Small intestine (tissue), 7 donors: ENCODE results near the gene VPS33A. TPM values are rescaled to one million over a fixed set of nuclear protein-coding genes. Genes with fewer than 3 reads are reported as not detected.
"Not testable (repeated sequence)": the region's sequence is repeated elsewhere in the genome, so short reads cannot be mapped to it uniquely, and the experiment has no call there.

Source experiments
- DNase-seq, 2 donors: peaks; one replicate each; pipeline versions ENCODE4 v3.0.0 to v3.0.0-alpha.2; 2013
- FAIRE-seq: peaks from 2 replicates; lab custom pipeline; 2012; peaks lifted over from hg19 to GRCh38; lab: Jason Lieb, UNC
- H3K27ac ChIP-seq, 3 donors: one replicate each; pipeline ENCODE4 v1.5.1; 2013; ENCODE audit warnings: low read length in 2 of 3, mild to moderate bottlenecking in 2 of 3, control low read depth in 1 of 3, inconsistent platforms in 1 of 3, low read depth in 1 of 3, moderate library complexity in 1 of 3
- H3K27me3 ChIP-seq, 3 donors: one replicate each; pipeline ENCODE4 v1.6.1; 2013; ENCODE audit warnings: low read length in 3 of 3, inconsistent platforms in 1 of 3; ENCODE audit not compliant: control insufficient read depth in 3 of 3, insufficient read depth in 3 of 3
- H3K36me3 ChIP-seq, 3 donors: one replicate each; pipeline ENCODE4 v1.6.1; 2013; ENCODE audit warnings: low read length in 3 of 3, inconsistent platforms in 1 of 3, low read depth in 1 of 3, mild to moderate bottlenecking in 1 of 3, moderate library complexity in 1 of 3; ENCODE audit not compliant: control insufficient read depth in 3 of 3, insufficient read depth in 2 of 3
- H3K4me1 ChIP-seq, 3 donors: one replicate each; pipeline ENCODE4 v1.6.1; 2013; ENCODE audit warnings: low read length in 2 of 3, inconsistent platforms in 1 of 3, low read depth in 1 of 3, mild to moderate bottlenecking in 1 of 3, moderate library complexity in 1 of 3; ENCODE audit not compliant: control insufficient read depth in 3 of 3, insufficient read depth in 2 of 3
- H3K4me3 ChIP-seq, 3 donors: one replicate each; pipeline ENCODE4 v1.5.1; 2013; ENCODE audit warnings: low read length in 3 of 3, control low read depth in 1 of 3, inconsistent platforms in 1 of 3, low read depth in 1 of 3, mild to moderate bottlenecking in 1 of 3, moderate library complexity in 1 of 3
- H3K9me3 ChIP-seq, 2 donors: one replicate each; pipeline ENCODE4 v1.6.1; 2013; ENCODE audit warnings: low read depth in 1 of 2, low read length in 1 of 2; ENCODE audit not compliant: control insufficient read depth in 2 of 2, insufficient read depth in 1 of 2
- WGBS, 3 donors: extraction: QIAGEN DNeasy Blood & Tissue Kit; methylation state at CpG; one replicate each; pipeline ENCODE4 v1.1.7; 2013; 5-methylcytosine and 5-hydroxymethylcytosine counted together
- polyA plus RNA-seq, 4 donors: library from polyadenylated mRNA; stranded (reverse) in 3 of 4; unstranded in 1 of 4; fragments of 200-250 nt in 3 of 4; fragments of 120-200 nt in 1 of 4; gene quantifications; one replicate each; pipeline versions ENCODE4 v1.2.1 to v1.2.3, GENCODE V29; 2013
- donor health status: healthy with polysubstance abuse.
- donor health status: control.
- donor health status: control.
- donor health status: Bipolar disorder and iron deficiency.
- donor health status: healthy.

Gene VPS33A
- polyA plus RNA-seq, 4 donors: 9.4 to 19.6 (median 16.6) TPM

DNA sequence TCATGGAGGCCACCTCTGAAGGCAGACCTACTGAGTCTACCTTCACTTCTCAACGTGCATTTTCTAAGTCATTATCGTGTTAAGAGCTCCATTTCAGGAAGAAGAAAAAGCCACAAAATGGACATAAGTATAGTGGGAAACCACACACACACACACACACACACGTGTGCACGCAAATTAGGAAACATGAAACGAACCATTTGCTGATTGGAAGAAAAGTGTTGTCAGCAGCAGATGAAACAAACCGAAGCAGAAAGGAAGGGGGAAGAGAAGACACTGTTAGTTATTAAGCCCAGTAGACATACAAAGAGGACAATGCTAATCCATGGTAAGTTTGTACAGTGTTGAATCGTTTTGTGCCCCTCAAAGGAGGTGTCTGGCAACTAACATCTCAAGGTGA is 9.9 kb upstream of the VPS33A start:
- no peak overlapping the region for H3K4me3 ChIP-seq
- DNase-seq (no peak), FAIRE-seq (no peak)
- no peak overlapping the region for H3K27ac ChIP-seq
- WGBS, 3 donors: 75 to 83% (median 81%) methylated on average over 7 of the region's 7 CpGs
- H3K27me3 ChIP-seq: no peaks in the 10 kb centered on the region
- H3K9me3 ChIP-seq: no peaks in the 10 kb centered on the region
- peaks cover 2 to 27% (median 14%) of the 10 kb centered on the region in 3 donors for H3K36me3 ChIP-seq
- H3K4me1 ChIP-seq: peaks cover 0 to 6% (median 0%) of the 10 kb centered on the region in 3 donors

DNA sequence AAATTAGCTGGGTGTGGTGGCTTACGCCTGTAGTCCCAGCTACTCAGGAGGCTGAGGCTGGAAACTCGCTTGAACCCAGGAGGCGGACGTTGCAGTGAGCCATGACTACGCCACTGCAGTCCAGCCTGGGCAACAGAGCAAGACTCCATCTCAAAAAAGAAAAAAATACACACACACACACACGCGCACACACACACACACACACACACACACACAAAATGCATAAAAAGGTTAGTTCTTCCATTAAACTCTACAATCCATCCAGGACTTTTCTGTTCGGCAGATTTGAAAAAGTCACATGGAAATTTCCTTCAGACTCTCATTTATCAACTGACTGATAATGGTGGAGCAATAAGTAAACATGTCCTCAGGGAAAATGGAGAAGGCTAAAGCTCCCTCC is 9.2 kb upstream of the VPS33A start:
- H3K36me3 ChIP-seq: peaks cover 0 to 33% (median 14%) of the 10 kb centered on the region in 3 donors
- H3K27ac ChIP-seq: no peak overlapping the region
- no peak for FAIRE-seq
- DNase-seq: no peak
- peaks cover 0 to 6% (median 0%) of the 10 kb centered on the region in 3 donors for H3K4me1 ChIP-seq
- 80 to 93% (median 86%) methylated on average over 8 of the region's 8 CpGs for WGBS, 3 donors
- no peak overlapping the region for H3K4me3 ChIP-seq
- H3K27me3 ChIP-seq: no peaks in the 10 kb centered on the region
- H3K9me3 ChIP-seq: no peaks in the 10 kb centered on the region

- Histone ChIP-seq H3K27ac (peak overlapping the region; percentile 66 to 96 (median 94)), H3K9me3 (no peaks in the 10 kb centered on the region), H3K36me3 (peaks cover 0 to 22% (median 0%) of the 10 kb centered on the region in 3 donors), H3K4me3 (peak overlapping the region; percentile 72 to 82 (median 80)), H3K4me1 (peaks cover 0 to 10% (median 0%) of the 10 kb centered on the region in 3 donors), H3K27me3 (no peaks in the 10 kb centered on the region)
- 0 to 1% (median 0%) methylated on average over 17 of the region's 17 CpGs for WGBS, 3 donors
- FAIRE-seq (no peak), DNase-seq (peak in 1 of 2 donors; percentile 30)
These were observed 436 bp downstream of the VPS33A start for GRCh38 chr12:122265886-122266229.

- WGBS, 3 donors: 5 to 14% (median 6%) methylated on average over 1 of the region's 1 CpG
- DNase-seq (no peak), FAIRE-seq (no peak)
- Histone ChIP-seq H3K36me3 (peaks cover 0 to 23% (median 0%) of the 10 kb centered on the region in 3 donors), H3K27ac (peak overlapping the region; percentile 66 to 96 (median 94)), H3K27me3 (no peaks in the 10 kb centered on the region), H3K9me3 (no peaks in the 10 kb centered on the region), H3K4me1 (peaks cover 0 to 10% (median 0%) of the 10 kb centered on the region in 3 donors), H3K4me3 (peak overlapping the region in 2 of 3 donors; percentile 72 to 82)
These were observed 818 bp downstream of the VPS33A start for GRCh38 chr12:122265476-122265875.

GRCh38 chr12:122260735-122261134 is 5.6 kb downstream of the VPS33A start:
- peaks cover 3 to 56% (median 6%) of the 10 kb centered on the region in 3 donors for H3K36me3 ChIP-seq
- not testable (repeated sequence) for H3K27ac ChIP-seq, FAIRE-seq, H3K4me3 ChIP-seq, H3K4me1 ChIP-seq, H3K27me3 ChIP-seq, H3K9me3 ChIP-seq, DNase-seq
- WGBS, 3 donors: 91 to 98% (median 91%) methylated on average over 11 to 14 of the region's 14 CpGs

- not testable (repeated sequence) for H3K9me3 ChIP-seq, DNase-seq, H3K4me1 ChIP-seq, H3K27me3 ChIP-seq, H3K27ac ChIP-seq, H3K4me3 ChIP-seq, FAIRE-seq
- H3K36me3 ChIP-seq: peaks cover 3 to 62% (median 6%) of the 10 kb centered on the region in 3 donors
- WGBS, 3 donors: 93 to 97% (median 96%) methylated on average over 3 to 4 of the region's 4 CpGs
These were observed 7.4 kb downstream of the VPS33A start for GRCh38 chr12:122258939-122259338.

- DNase-seq, H3K4me1 ChIP-seq, FAIRE-seq, H3K9me3 ChIP-seq, H3K4me3 ChIP-seq, H3K27ac ChIP-seq, H3K27me3 ChIP-seq: not testable (repeated sequence)
- 94 to 99% (median 95%) methylated on average over 4 of the region's 4 CpGs for WGBS, 3 donors
- H3K36me3 ChIP-seq: peaks cover 3 to 66% (median 6%) of the 10 kb centered on the region in 3 donors
These were observed 7.8 kb downstream of the VPS33A start for GRCh38 chr12:122258462-122258861.

DNA sequence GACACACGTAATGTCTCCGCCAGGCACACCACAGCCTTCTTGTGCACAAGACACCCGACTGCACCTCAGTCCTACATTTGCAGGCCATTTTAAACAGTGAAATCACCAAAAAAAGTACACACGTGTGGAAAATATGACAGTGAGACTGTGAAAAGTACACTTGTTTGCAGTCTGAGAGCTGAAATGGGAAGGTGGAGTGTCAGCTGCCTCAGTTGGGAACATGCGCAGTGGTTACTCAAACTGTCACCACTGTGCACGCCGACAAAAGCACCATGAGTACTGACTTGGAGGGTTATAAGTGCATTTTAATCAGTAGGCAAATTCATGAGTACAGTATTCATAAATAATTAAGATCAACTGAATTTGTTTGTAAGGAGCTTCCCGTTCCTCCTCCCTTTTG is 15.8 kb downstream of the VPS33A start:
- WGBS, 3 donors: 94 to 97% (median 96%) methylated on average over 8 of the region's 8 CpGs
- Histone ChIP-seq H3K36me3 (peaks cover 0 to 52% (median 2%) of the 10 kb centered on the region in 3 donors), H3K27ac (no peak overlapping the region), H3K4me3 (no peak overlapping the region), H3K4me1 (no peaks in the 10 kb centered on the region), H3K9me3 (no peaks in the 10 kb centered on the region), H3K27me3 (no peaks in the 10 kb centered on the region)
- FAIRE-seq: no peak
- no peak for DNase-seq

DNA sequence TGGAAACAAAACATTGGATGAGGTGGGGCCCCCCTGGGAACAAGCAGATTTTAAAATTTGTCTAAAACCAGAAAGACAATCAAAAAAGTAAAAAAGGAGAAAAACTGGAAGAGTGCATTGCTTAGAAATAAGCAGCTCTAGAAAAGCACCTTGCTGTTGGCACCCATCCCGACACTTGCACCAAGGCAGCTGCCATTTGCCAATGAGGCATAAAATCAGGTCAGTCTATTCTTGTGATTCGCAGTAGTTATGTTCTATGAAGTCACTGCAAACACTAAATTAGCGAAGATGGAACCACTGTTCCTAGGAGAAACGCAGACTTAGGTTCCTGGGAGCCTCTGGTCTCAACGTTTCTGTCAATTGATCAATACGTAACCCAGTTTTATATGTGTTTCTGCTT is 16.2 kb downstream of the VPS33A start:
- DNase-seq: no peak
- H3K9me3 ChIP-seq: no peaks in the 10 kb centered on the region
- FAIRE-seq: no peak
- no peak overlapping the region for H3K27ac ChIP-seq
- H3K4me3 ChIP-seq: no peak overlapping the region
- H3K27me3 ChIP-seq: no peaks in the 10 kb centered on the region
- peaks cover 0 to 52% (median 2%) of the 10 kb centered on the region in 3 donors for H3K36me3 ChIP-seq
- no peaks in the 10 kb centered on the region for H3K4me1 ChIP-seq
- WGBS, 3 donors: 90 to 96% (median 95%) methylated on average over 6 of the region's 6 CpGs
